PC-3 (cell line): Measurements from ENCODE around the gene WHRN. TPM values are rescaled to one million over a fixed set of nuclear protein-coding genes. Genes with fewer than 3 reads are reported as not detected.

Source experiments
- ATAC-seq: fragments of 200-7000 bp; cut with Tn5 transposase; 2 replicates; pipeline ENCODE4 v1.9.1; 2020; ENCODE audit warnings: mild to moderate bottlenecking, moderate library complexity
- Bru-seq: library from RNA; stranded (reverse); fragments of 400-500 nt; gene quantifications from one replicate; lab custom pipeline; 2021; lab: Mats Ljungman, UMichigan
- BruChase-seq, 2 experiments: library from RNA; stranded (reverse); fragments of 400-500 nt; gene quantifications; one replicate each; lab custom pipeline; 2021; lab: Mats Ljungman, UMichigan
- BruUV-seq: library from RNA; stranded (reverse); fragments of 400-500 nt; replicated peaks from 2 replicates; lab custom pipeline; 2021; lab: Mats Ljungman, UMichigan
- CTCF ChIA-PET: fragments of 300-600 bp; sonication (Branson Sonifier 250); formaldehyde crosslinking; loops from one replicate; lab custom pipeline; 2022; ENCODE audit warnings: antibody characterized with exemption; lab: Charles Lee
- POLR2A ChIA-PET: fragments of 300-600 bp; sonication (Branson Sonifier 250); formaldehyde crosslinking; loops from one replicate; lab custom pipeline; 2022; ENCODE audit warnings: antibody characterized with exemption; ENCODE audit not compliant: unreplicated experiment; lab: Charles Lee
- DNase-seq: peaks from one replicate; pipeline ENCODE4 v3.0.0-alpha.2; 2015
- H2AFZ ChIP-seq: fragments of 300-600 bp; sonication (generic); 2 replicates; pipeline ENCODE4 v1.6.0; 2016; ENCODE audit warnings: antibody characterized with exemption, low read length
- H3F3A ChIP-seq: fragments of 300-600 bp; sonication (generic); one replicate; pipeline ENCODE4 v1.6.0; 2017; ENCODE audit warnings: antibody characterized with exemption, low read length, control low read depth, mild to moderate bottlenecking; ENCODE audit not compliant: unreplicated experiment
- H3K27ac ChIP-seq: fragments of 300-600 bp; sonication (generic); 2 replicates; pipeline ENCODE4 v1.5.1; 2016; ENCODE audit warnings: mild to moderate bottlenecking, low read length
- H3K27me3 ChIP-seq: fragments of 300-600 bp; sonication (generic); 2 replicates; pipeline ENCODE4 v1.6.1; 2016; ENCODE audit warnings: low read length, mixed read lengths
- H3K36me3 ChIP-seq: fragments of 300-600 bp; sonication (generic); 2 replicates; pipeline ENCODE4 v1.6.1; 2016; ENCODE audit warnings: low read depth, mixed run types, low read length, mixed read lengths
- H3K4me1 ChIP-seq: fragments of 300-600 bp; sonication (generic); 2 replicates; pipeline ENCODE4 v1.5.1; 2016; ENCODE audit warnings: low read length; ENCODE audit not compliant: insufficient read depth
- H3K4me2 ChIP-seq: fragments of 300-600 bp; sonication (generic); 2 replicates; pipeline ENCODE4 v1.6.0; 2016; ENCODE audit warnings: low read length
- H3K4me3 ChIP-seq: fragments of 300-600 bp; sonication (generic); 2 replicates; pipeline ENCODE4 v1.5.1; 2016; ENCODE audit warnings: mild to moderate bottlenecking, low read length, mixed read lengths
- H3K79me2 ChIP-seq: fragments of 300-600 bp; sonication (generic); 2 replicates; pipeline ENCODE4 v1.6.1; 2017; ENCODE audit warnings: low read length, mixed read lengths
- H3K9ac ChIP-seq: fragments of 300-600 bp; sonication (generic); 2 replicates; pipeline ENCODE4 v1.6.0; 2016; ENCODE audit warnings: mild to moderate bottlenecking, low read length
- H3K9me2 ChIP-seq: fragments of 300-600 bp; sonication (generic); replicated peaks from 2 replicates; pipeline ENCODE4 v1.6.1; 2016; ENCODE audit warnings: mixed run types, low read length, mixed read lengths
- H3K9me3 ChIP-seq: fragments of 300-600 bp; sonication (generic); 2 replicates; pipeline ENCODE4 v1.6.1; 2016; ENCODE audit warnings: low read length, mixed read lengths
- H4K20me1 ChIP-seq: fragments of 300-600 bp; sonication (generic); 2 replicates; pipeline ENCODE4 v1.6.1; 2016; ENCODE audit warnings: low read length, mixed read lengths
- CTCF ChIP-seq: fragments of 300-600 bp; sonication (generic); conservative IDR thresholded peaks from 2 replicates; pipeline ENCODE4 v1.5.1; 2017; ENCODE audit warnings: antibody characterized with exemption, low read depth, mild to moderate bottlenecking, low read length
- EZH2 ChIP-seq: fragments of 300-600 bp; sonication (generic); IDR thresholded peaks from one replicate; pipeline ENCODE4 v1.6.1; 2017; ENCODE audit warnings: antibody characterized with exemption, mild to moderate bottlenecking, low read length; ENCODE audit not compliant: unreplicated experiment
- EZH2phosphoT487 ChIP-seq: fragments of 300-600 bp; sonication (generic); IDR thresholded peaks from 2 replicates; pipeline ENCODE4 v1.6.1; 2018; ENCODE audit warnings: mild to moderate bottlenecking, antibody characterized with exemption, low read length, borderline replicate concordance
- intact Hi-C: fragments of 100-400 bp; cut with micrococcal nuclease; formaldehyde crosslinking; loops from 2 replicates; pipeline ENCODE4 v1.9.0; 2023
- long read RNA-seq: library from polyadenylated mRNA; unstranded; transcript quantifications from one replicate; pipeline ENCODE4 v2.0.0, GENCODE V29; 2021; ENCODE audit not compliant: unreplicated experiment
- total RNA-seq: library from RNA; depleted of rRNA; stranded (reverse); fragments of >200 nt; gene quantifications from 2 replicates; pipeline ENCODE4 v1.2.3, GENCODE V29; 2014; rRNA removed

WHRN gene
- total RNA-seq (10.5 and 15.3 TPM in 2 replicates), Bru-seq, nascent RNA (percentile 87 among the genes with signal in this experiment), BruChase-seq, experiment 1, labeled RNA remaining after a 6-hour chase (percentile 78 among the genes with signal in this experiment), BruChase-seq, experiment 2, labeled RNA remaining after a 2-hour chase (percentile 80 among the genes with signal in this experiment)
- long read RNA-seq, partial matches to known transcripts: 27 of 60 reads
- long read RNA-seq, other reads (novel, unspliced or antisense): 24 of 60 reads

- H3F3A ChIP-seq: no peaks in the 10 kb centered on the region
- BruUV-seq: TSS peak; percentile 98
- H3K4me2 ChIP-seq: peak within 1 kb of the TSS; percentile 100
- H3K36me3 ChIP-seq: no peaks in the 10 kb centered on the region
- TF ChIP-seq EZH2phosphoT487 (no peak), CTCF (no peak), EZH2 (no peak)
- H3K9me3 ChIP-seq: no peaks in the 10 kb centered on the region
- DNase-seq (peak; percentile 86), ATAC-seq (peak; percentile 55)
- H3K9me2 ChIP-seq: no peaks in the 10 kb centered on the region
- peak within 1 kb of the TSS; percentile 84 for H3K9ac ChIP-seq
- peak within 1 kb of the TSS; percentile 90 for H3K4me3 ChIP-seq
- peaks cover 45% of the 10 kb centered on the region for H3K79me2 ChIP-seq
- H3K27me3 ChIP-seq: no peaks in the 10 kb centered on the region
- ChIA-PET CTCF (interaction anchor here (1.5 kb wide), 1 partner anchor 82 kb away, joined by 6 read pairs; the partner anchor contains the start of gene ATP6V1G1), POLR2A (no interaction called here)
- peaks cover 22% of the 10 kb centered on the region for H3K4me1 ChIP-seq
- peak within 1 kb of the TSS; percentile 36 for H3K27ac ChIP-seq
- intact Hi-C loops: no loop called here
- H2AFZ ChIP-seq: peak within 1 kb of the TSS; percentile 93
- no peaks in the 10 kb centered on the region; the same call in 1 of the 2 replicates for H4K20me1 ChIP-seq
Measured at GRCh38 chr9:114505187-114506081, at the start of gene WHRN. Gene WHRN, minus strand, starts transcription at chr9:114505473. Its CDS starts 672 bp downstream, at chr9:114504801.

GRCh38 chr9:114553202-114553601 lies 47.9 kb upstream of the WHRN start:
- Histone ChIP-seq H3K9me2 (no peaks in the 10 kb centered on the region; the same call in 1 of the 2 replicates), H3K9ac (peak overlapping the region; percentile 87), H3K4me2 (peak overlapping the region; percentile 80), H3K9me3 (no peaks in the 10 kb centered on the region), H3K27ac (peak overlapping the region; percentile 99), H2AFZ (no peak overlapping the region), H3K36me3 (no peaks in the 10 kb centered on the region), H4K20me1 (no peaks in the 10 kb centered on the region), H3K79me2 (no peaks in the 10 kb centered on the region), H3F3A (peaks cover 6% of the 10 kb centered on the region), H3K4me3 (no peak overlapping the region; the same call in 1 of the 2 replicates), H3K4me1 (peaks cover 28% of the 10 kb centered on the region), H3K27me3 (no peaks in the 10 kb centered on the region)
- no peak for ATAC-seq
- ChIA-PET CTCF (no interaction called here), POLR2A (no interaction called here)
- intact Hi-C loops: no loop called here
- DNase-seq: no peak
- BruUV-seq: no TSS peak
- TF ChIP-seq CTCF (no peak), EZH2phosphoT487 (no peak), EZH2 (no peak)
